ENCODE results near the gene HMOX1.

GRCh38 chr22:35346596-35347220 is 34.2 kb upstream of the HMOX1 start:
- TF ChIP-seq, protein P1, sequence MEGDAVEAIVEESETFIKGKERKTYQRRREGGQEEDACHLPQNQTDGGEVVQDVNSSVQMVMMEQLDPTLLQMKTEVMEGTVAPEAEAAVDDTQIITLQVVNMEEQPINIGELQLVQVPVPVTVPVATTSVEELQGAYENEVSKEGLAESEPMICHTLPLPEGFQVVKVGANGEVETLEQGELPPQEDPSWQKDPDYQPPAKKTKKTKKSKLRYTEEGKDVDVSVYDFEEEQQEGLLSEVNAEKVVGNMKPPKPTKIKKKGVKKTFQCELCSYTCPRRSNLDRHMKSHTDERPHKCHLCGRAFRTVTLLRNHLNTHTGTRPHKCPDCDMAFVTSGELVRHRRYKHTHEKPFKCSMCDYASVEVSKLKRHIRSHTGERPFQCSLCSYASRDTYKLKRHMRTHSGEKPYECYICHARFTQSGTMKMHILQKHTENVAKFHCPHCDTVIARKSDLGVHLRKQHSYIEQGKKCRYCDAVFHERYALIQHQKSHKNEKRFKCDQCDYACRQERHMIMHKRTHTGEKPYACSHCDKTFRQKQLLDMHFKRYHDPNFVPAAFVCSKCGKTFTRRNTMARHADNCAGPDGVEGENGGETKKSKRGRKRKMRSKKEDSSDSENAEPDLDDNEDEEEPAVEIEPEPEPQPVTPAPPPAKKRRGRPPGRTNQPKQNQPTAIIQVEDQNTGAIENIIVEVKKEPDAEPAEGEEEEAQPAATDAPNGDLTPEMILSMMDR (IDR thresholded peaks at IDR 0.05 in 8 of 11, conservative IDR thresholded peaks at IDR 0.05 in 3 of 11), result no peak
- no peak for TF ChIP-seq POLR2A (IDR thresholded peaks at IDR 0.05)

Measured in spleen (tissue), 7 donors.